Measurements from ENCODE around the gene AUTS2. TPM values are rescaled to one million over a fixed set of nuclear protein-coding genes. Genes with fewer than 3 reads are reported as not detected.
A peak's percentile ranks its signal among the peaks of the same experiment; 100 is the strongest.

The AUTS2 gene
- total and polyA plus RNA-seq, 2 of the 8 experiments (the other 6 are each of a cell fraction or from before 2014, with no cell fraction given): 25.9 to 101 TPM

DNA sequence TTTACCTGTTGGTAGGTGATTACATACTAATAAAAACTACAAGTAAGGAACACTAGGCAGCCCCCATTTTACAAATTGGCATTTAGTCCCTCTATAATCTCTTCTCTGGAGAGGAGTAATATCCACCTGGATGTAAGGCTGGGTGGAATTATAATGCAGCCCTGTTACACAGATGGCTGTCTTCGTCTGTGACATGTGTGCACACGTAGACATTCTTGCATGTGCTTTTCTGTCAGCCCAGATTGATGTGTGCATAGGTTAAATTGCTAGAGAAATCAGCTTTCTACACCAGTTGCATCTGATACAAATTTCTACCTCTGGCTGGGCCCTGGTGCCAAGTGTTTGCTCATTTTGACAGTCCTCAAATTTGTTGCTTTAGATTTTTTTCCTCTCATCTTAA, 715.9 kb downstream of the AUTS2 start:
- no peak overlapping the region for H3K18ac ChIP-seq (ENCODE audit: extremely low read depth, low read length)
- no peak overlapping the region for H2AFZ ChIP-seq (ENCODE audit: low read length)
- DNase-seq (ENCODE audit: low read depth in 1 of 2, low spot score in 2 of 2) (no peak), FAIRE-seq (no peak)
- H4K8ac ChIP-seq (ENCODE audit: extremely low read depth, insufficient read depth, low read length): no peak overlapping the region
- no peaks in the 10 kb centered on the region for H3K79me1 ChIP-seq (ENCODE audit: low read depth, low read length)
- no peak overlapping the region for H3K4ac ChIP-seq (replicated peaks; ENCODE audit: insufficient read length, low read depth, low read length)
- H3K36me3 ChIP-seq (ENCODE audit: control insufficient read depth in 2 of 4, insufficient read depth in 4 of 4, low read length in 3 of 4): no peaks in the 10 kb centered on the region
- no peak overlapping the region for H3K14ac ChIP-seq (ENCODE audit: insufficient read length)
- H3K4me1 ChIP-seq (replicated peaks in 1 of 4; ENCODE audit: control insufficient read depth in 3 of 4, insufficient read depth in 4 of 4, low read length in 3 of 4): peaks cover 2 to 9% (median 6%) of the 10 kb centered on the region in 4 experiments; a peak in 6 of 7 replicates
- H3K27me3 ChIP-seq (replicated peaks in 1 of 4; ENCODE audit: control insufficient read depth in 3 of 4, extremely low read depth in 1 of 4, insufficient read depth in 3 of 4, low read length in 3 of 4): no peaks in the 10 kb centered on the region
- no peak overlapping the region for H2BK120ac ChIP-seq (replicated peaks; ENCODE audit: low read depth, low read length)
- no peak overlapping the region for H2BK5ac ChIP-seq (ENCODE audit: low read depth, low read length)
- H3K27ac ChIP-seq (ENCODE audit: low read depth, low read length): no peak overlapping the region
- H3K23ac ChIP-seq (ENCODE audit: insufficient read length): no peak overlapping the region
- no peak overlapping the region for H3K9ac ChIP-seq (replicated peaks in 1 of 4; ENCODE audit: extremely low read depth in 1 of 4, low read depth in 3 of 4, low read length in 3 of 4)
- ChIA-PET POLR2A (ENCODE audit: partially characterized antibody) (no interaction called here), CTCF (ENCODE audit: partially characterized antibody) (interaction anchor here (0.5 to 1.2 kb wide), 4 partner anchors 9 to 1835 kb away, joined by 3 to 4 read pairs (median 3); no protein-coding TSS in a partner anchor)
- no peak overlapping the region for H3K56ac ChIP-seq (replicated peaks; ENCODE audit: insufficient read length, low read depth, low read length)
- H2AK5ac ChIP-seq (ENCODE audit: low read depth, low read length): no peak overlapping the region
- no peak overlapping the region for H2BK12ac ChIP-seq (ENCODE audit: low read depth, low read length)
- 86% methylated on average over 2 of the region's 2 CpGs; no CpG with 5 or more reads in 1 of the 2 experiments for WGBS, 2 experiments (ENCODE audit: extremely low coverage in 1 of 2, insufficient coverage in 1 of 2, insufficient read length in 1 of 2, insufficient replicate concordance in 2 of 2, low coverage in 1 of 2, low lambda C conversion rate in 2 of 2, missing lambda C conversion rate in 1 of 2)
- no peaks in the 10 kb centered on the region for H3K79me2 ChIP-seq (ENCODE audit: control insufficient read depth in 1 of 2, insufficient read depth in 2 of 2, low read length in 2 of 2)
- H2BK15ac ChIP-seq (ENCODE audit: low read length): no peak overlapping the region
- 0 out of 4 replicates have a peak overlapping the region, but pooled peaks of 1 of the 2 experiments have one; percentile 43 for H3K4me2 ChIP-seq (ENCODE audit: insufficient read depth in 1 of 2, low read depth in 2 of 2, low read length in 2 of 2)
- no peak overlapping the region for H4K91ac ChIP-seq (replicated peaks; ENCODE audit: insufficient read length, low read length)
- H3K9me3 ChIP-seq (ENCODE audit: insufficient read depth in 2 of 2, low read depth in 1 of 2, low read length in 1 of 2): no peaks in the 10 kb centered on the region
- H3K23me2 ChIP-seq (ENCODE audit: low read depth, low read length): no peaks in the 10 kb centered on the region
- no peaks in the 10 kb centered on the region for H4K20me1 ChIP-seq (replicated peaks in 1 of 2; ENCODE audit: control insufficient read depth in 1 of 2, insufficient read depth in 2 of 2, low read length in 2 of 2)
- no peak overlapping the region for H3K4me3 ChIP-seq (ENCODE audit: extremely low read depth in 1 of 4, insufficient read depth in 2 of 4, low read depth in 3 of 4, low read length in 4 of 4)
- no peak overlapping the region for H4K5ac ChIP-seq (ENCODE audit: insufficient read length, low read depth, low read length)
- H2BK20ac ChIP-seq (ENCODE audit: low read length): no peak overlapping the region
- TF ChIP-seq TCF12 (IDR thresholded peaks at IDR 0.05; ENCODE audit: low read depth, low read length) (no peak), HDAC2 (IDR thresholded peaks at IDR 0.05; ENCODE audit: borderline replicate concordance in 1 of 2, low read depth in 2 of 2, low read length in 2 of 2) (no peak), SP1 (IDR thresholded peaks at IDR 0.05; ENCODE audit: low read depth, low read length) (no peak), SP4 (IDR thresholded peaks at IDR 0.05; ENCODE audit: low read length) (no peak), BRCA1 (IDR thresholded peaks at IDR 0.05; ENCODE audit: low read depth, low read length) (no peak), SUZ12 (IDR thresholded peaks at IDR 0.05; ENCODE audit: low read length) (no peak), ATF2 (IDR thresholded peaks at IDR 0.05; ENCODE audit: low read length) (no peak), RXRA (IDR thresholded peaks at IDR 0.05; ENCODE audit: insufficient read depth, low read depth, low read length) (no peak), SIX5 (IDR thresholded peaks at IDR 0.05; ENCODE audit: low read depth, low read length) (no peak), POLR2AphosphoS5 (IDR thresholded peaks at IDR 0.05; ENCODE audit: low read depth, low read length) (no peak), GTF2F1 (IDR thresholded peaks at IDR 0.05; ENCODE audit: borderline replicate concordance, low read depth, low read length) (no peak), KDM1A (IDR thresholded peaks at IDR 0.05; ENCODE audit: borderline replicate concordance, low read length) (no peak)
